Transverse colon (tissue), 4 donors: Measurements from ENCODE around the gene RASGRP1. TPM values are rescaled to one million over a fixed set of nuclear protein-coding genes. Genes with fewer than 3 reads are reported as not detected.

ENCODE experiments used
- DNase-seq: peaks from one replicate; pipeline ENCODE4 v3.0.0-alpha.2; 2019
- H3K27ac ChIP-seq, 4 donors: fragments of 200-600 bp; sonication (generic); 2 replicates each; pipeline ENCODE4 v1.5.1; 2016 to 2018; ENCODE audit warnings: inconsistent platforms in 4 of 4
- H3K27me3 ChIP-seq: fragments of 200-600 bp; sonication (generic); 2 replicates; pipeline ENCODE4 v1.5.1; 2017; ENCODE audit warnings: inconsistent platforms
- H3K36me3 ChIP-seq, 4 donors: fragments of 200-600 bp; sonication (generic); 2 replicates each; pipeline ENCODE4 v1.5.1; 2017 to 2019; ENCODE audit warnings: inconsistent platforms in 4 of 4
- H3K4me1 ChIP-seq, 4 donors: fragments of 200-600 bp; sonication (generic); 2 replicates each; pipeline ENCODE4 v1.5.1; 2017 to 2020; ENCODE audit warnings: inconsistent platforms in 4 of 4
- H3K4me3 ChIP-seq, 4 donors: fragments of 200-600 bp; sonication (generic); 1 replicate in 1 of 4; 2 replicates in 3 of 4; pipeline versions ENCODE4 v1.5.1 to v1.6.1; 2017 to 2019; ENCODE audit warnings: inconsistent platforms in 4 of 4
- H3K9me3 ChIP-seq, 2 donors: fragments of 200-600 bp; sonication (generic); 2 replicates each; pipeline ENCODE4 v1.5.1; 2017 to 2019; ENCODE audit warnings: inconsistent platforms in 2 of 2
- EP300 ChIP-seq: sonication (generic); formaldehyde crosslinking; IDR thresholded peaks from one replicate; pipeline ENCODE4 v1.6.1; 2017; ENCODE audit warnings: antibody characterized with exemption, low read depth
- POLR2A ChIP-seq: fragments of 450-650 bp; IDR thresholded peaks from one replicate; pipeline ENCODE4 v1.6.1; 2016; ENCODE audit warnings: antibody characterized with exemption, mild to moderate bottlenecking, moderate library complexity
- POLR2AphosphoS5 ChIP-seq, 3 donors: sonication (generic); formaldehyde crosslinking; IDR thresholded peaks; one replicate each; pipeline ENCODE4 v1.6.1; 2016; ENCODE audit warnings: antibody characterized with exemption in 3 of 3
- WGBS, 2 donors: methylation state at CpG; one replicate each; pipeline ENCODE4 v1.1.5; 2018; ENCODE audit warnings: low coverage in 1 of 2; 5-methylcytosine and 5-hydroxymethylcytosine counted together
- in situ Hi-C, 4 donors: fragments of 200-750 bp; cut with MboI; loops; one replicate each; pipeline versions ENCODE4 v1.15.0 to v1.15.1; 2017; ENCODE audit warnings: low sequenced_read_pairs in 3 of 4, low pct_ligation_motif_present in 1 of 4, low pct_unique_long_range_greater_than_20kb in 1 of 4
- intact Hi-C: fragments of 100-400 bp; cut with DNase I; formaldehyde crosslinking; loops from one replicate; pipeline ENCODE4 v1.15.1; 2023; ENCODE audit warnings: low total_unique reads
- total RNA-seq, 4 donors: library from RNA; depleted of rRNA; stranded (reverse); fragments of >200 nt; gene quantifications; one replicate each; pipeline ENCODE4 v1.1.0, GENCODE V29; 2016
- TF ChIP-seq, protein P1 (sequence below), 5 experiments: fragments of 200-600 bp in 3 of 5; fragments of 450-650 bp in 2 of 5; sonication (generic) in 3 of 5; IDR thresholded peaks; 1 replicate in 2 of 5; 2 replicates in 3 of 5; pipeline ENCODE4 v1.5.1; 2016 to 2017; ENCODE audit warnings: antibody characterized with exemption in 5 of 5, inconsistent platforms in 3 of 5, mild to moderate bottlenecking in 2 of 5, moderate library complexity in 1 of 5

RASGRP1 gene
- total RNA-seq, 4 donors from 2014 or later: 0.40 to 10.8 (median 2.3) TPM

DNA sequence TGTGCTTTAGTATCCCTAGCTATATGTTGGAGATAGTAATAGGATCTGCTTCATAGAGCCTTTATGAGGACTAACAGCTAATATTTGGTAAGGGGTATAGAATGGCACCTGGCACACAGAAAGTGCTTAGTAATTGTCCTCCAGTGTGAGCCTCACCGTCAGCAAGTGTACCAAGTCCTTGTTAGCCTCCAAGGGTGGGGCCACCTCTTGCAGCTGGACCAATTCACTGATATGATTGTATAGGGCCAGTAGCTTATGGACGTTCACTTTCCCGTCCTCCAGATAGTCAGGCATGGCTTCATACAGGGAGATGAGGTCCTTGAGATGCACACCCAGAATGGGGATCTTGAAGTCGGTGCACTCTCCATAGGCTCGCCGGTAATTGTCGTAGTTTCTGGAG is 57.0 kb downstream of the RASGRP1 start:
- H3K4me1 ChIP-seq: no peaks in the 10 kb centered on the region
- H3K36me3 ChIP-seq: no peaks in the 10 kb centered on the region
- intact Hi-C loops: loop anchor here (5.0 kb wide), 1 partner anchor 460 kb away; no protein-coding TSS in a partner anchor
- 50 to 83% methylated on average over 1 to 7 of the region's 7 CpGs for WGBS, 2 donors
- in situ Hi-C loops: no loop called here
- no peak for DNase-seq
- TF ChIP-seq EP300 (no peak), POLR2AphosphoS5 (IDR thresholded peaks at IDR 0.05) (no peak), POLR2A (no peak)
- TF ChIP-seq, protein P1, sequence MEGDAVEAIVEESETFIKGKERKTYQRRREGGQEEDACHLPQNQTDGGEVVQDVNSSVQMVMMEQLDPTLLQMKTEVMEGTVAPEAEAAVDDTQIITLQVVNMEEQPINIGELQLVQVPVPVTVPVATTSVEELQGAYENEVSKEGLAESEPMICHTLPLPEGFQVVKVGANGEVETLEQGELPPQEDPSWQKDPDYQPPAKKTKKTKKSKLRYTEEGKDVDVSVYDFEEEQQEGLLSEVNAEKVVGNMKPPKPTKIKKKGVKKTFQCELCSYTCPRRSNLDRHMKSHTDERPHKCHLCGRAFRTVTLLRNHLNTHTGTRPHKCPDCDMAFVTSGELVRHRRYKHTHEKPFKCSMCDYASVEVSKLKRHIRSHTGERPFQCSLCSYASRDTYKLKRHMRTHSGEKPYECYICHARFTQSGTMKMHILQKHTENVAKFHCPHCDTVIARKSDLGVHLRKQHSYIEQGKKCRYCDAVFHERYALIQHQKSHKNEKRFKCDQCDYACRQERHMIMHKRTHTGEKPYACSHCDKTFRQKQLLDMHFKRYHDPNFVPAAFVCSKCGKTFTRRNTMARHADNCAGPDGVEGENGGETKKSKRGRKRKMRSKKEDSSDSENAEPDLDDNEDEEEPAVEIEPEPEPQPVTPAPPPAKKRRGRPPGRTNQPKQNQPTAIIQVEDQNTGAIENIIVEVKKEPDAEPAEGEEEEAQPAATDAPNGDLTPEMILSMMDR (IDR thresholded peaks at IDR 0.05): no peak
- no peak overlapping the region for H3K27ac ChIP-seq
- H3K4me3 ChIP-seq: no peak overlapping the region
- no peaks in the 10 kb centered on the region for H3K27me3 ChIP-seq
- no peaks in the 10 kb centered on the region for H3K9me3 ChIP-seq

DNA sequence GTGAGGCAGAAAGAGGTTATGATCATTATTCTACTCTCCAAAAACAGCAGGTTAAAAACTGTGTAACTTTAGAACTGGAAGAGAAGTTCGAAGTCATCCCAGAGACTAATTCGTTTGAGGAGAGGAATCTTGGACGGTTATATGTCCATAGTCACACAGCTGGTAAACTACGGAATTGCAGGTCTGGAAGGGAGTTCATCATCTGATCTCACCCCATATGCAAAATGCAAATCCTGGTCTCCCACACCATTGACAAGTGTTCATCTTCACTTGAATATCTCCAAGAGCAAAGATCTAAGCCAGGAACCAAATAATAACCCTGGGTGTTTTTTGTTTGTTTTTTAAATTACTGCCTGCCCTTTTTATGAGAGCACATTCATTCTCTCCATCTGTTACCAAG is 57.6 kb downstream of the RASGRP1 start:
- no peak overlapping the region for H3K4me3 ChIP-seq
- WGBS, 2 donors: 57% methylated on average over 4 of the region's 4 CpGs; no CpG with 5 or more reads in 1 of the 2 donors
- H3K36me3 ChIP-seq: no peaks in the 10 kb centered on the region
- no peak for DNase-seq
- H3K4me1 ChIP-seq: no peaks in the 10 kb centered on the region
- no peaks in the 10 kb centered on the region for H3K27me3 ChIP-seq
- intact Hi-C loops (loop anchor here (5.0 kb wide), 1 partner anchor 460 kb away; no protein-coding TSS in a partner anchor), in situ Hi-C loops (no loop called here)
- TF ChIP-seq POLR2AphosphoS5 (IDR thresholded peaks at IDR 0.05) (no peak), POLR2A (no peak), EP300 (no peak)
- TF ChIP-seq, protein P1 (IDR thresholded peaks at IDR 0.05): no peak
- H3K9me3 ChIP-seq: no peaks in the 10 kb centered on the region
- H3K27ac ChIP-seq: no peak overlapping the region

DNA sequence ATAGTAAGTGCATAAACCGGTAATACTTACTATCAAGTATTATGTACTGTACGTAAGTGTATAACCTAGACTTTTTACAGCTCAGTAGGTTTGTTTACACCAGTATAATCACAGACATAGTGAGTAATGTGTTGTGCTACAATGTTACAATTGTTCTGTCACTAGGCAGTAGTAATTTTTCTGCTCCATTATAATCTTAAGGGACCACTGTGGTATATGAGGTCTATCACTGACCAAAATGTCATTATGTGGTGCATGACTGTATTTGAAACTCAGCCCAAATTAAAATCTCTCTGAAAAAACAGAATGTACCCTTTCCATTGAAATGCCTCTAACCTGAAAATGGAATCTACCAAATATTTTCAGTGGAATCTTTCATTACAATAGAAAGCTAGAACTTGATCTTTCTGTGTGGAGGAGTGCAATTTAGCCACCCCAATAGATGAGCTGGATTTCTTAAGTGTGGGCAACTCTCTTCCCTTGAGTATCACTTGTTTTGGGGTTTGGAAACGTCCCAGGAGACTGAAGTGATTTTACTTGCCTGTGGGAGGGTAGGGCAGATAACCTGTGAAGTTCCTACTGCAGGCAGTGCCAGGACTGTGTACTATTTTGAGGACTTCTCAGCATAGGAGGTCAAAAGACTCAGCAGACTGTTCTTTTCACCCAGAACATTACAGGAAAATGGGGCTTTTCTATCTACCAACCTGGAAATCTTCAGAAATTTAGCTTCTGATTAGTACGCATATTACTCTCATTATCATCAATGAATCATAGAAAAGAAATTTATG is 59.7 kb downstream of the RASGRP1 start:
- Histone ChIP-seq H3K27ac (no peak overlapping the region), H3K4me1 (no peaks in the 10 kb centered on the region), H3K36me3 (no peaks in the 10 kb centered on the region), H3K27me3 (no peaks in the 10 kb centered on the region), H3K4me3 (no peak overlapping the region), H3K9me3 (no peaks in the 10 kb centered on the region)
- intact Hi-C loops: loop anchor here (5.0 kb wide), 1 partner anchor 462 kb away; no protein-coding TSS in a partner anchor
- WGBS, 2 donors: 76 to 80% methylated on average over 4 of the region's 4 CpGs
- in situ Hi-C loops: no loop called here
- no peak for DNase-seq
- no peak for TF ChIP-seq POLR2A

DNA sequence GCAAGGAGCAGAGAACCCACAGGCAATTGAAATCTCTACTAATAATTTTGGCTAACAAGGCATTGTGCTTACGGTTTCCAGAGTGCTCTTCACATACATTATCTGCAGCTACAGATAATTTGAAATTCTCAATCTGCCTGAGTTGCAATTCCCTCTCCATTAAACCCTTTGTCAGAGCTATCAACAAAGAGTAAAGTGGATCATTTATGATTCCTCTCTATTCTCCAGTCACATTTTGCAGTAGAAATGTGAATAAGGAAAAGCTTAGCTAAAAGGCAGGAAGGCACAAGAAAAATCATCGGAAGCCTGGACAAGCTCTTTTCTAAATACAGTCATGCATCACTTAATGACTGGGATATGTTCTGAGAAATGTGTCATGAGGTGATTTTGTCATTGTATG is 61.1 kb downstream of the RASGRP1 start:
- Histone ChIP-seq H3K27me3 (no peaks in the 10 kb centered on the region), H3K27ac (no peak overlapping the region), H3K9me3 (no peaks in the 10 kb centered on the region), H3K4me3 (no peak overlapping the region), H3K4me1 (no peaks in the 10 kb centered on the region), H3K36me3 (no peaks in the 10 kb centered on the region)
- TF ChIP-seq, protein P1 (IDR thresholded peaks at IDR 0.05): no peak
- TF ChIP-seq POLR2AphosphoS5 (IDR thresholded peaks at IDR 0.05) (no peak), POLR2A (no peak), EP300 (no peak)
- intact Hi-C loops (no loop called here), in situ Hi-C loops (no loop called here)
- DNase-seq: no peak
- 79 to 94% methylated on average over 2 of the region's 2 CpGs for WGBS, 2 donors
